NCI-H1694 (cell line): ENCODE data around the gene ZDHHC19.
A peak's percentile ranks its signal among the peaks of the same experiment; 100 is the strongest.
"Not testable (repeated sequence)": the region's sequence is repeated elsewhere in the genome, so short reads cannot be mapped to it uniquely, and the experiment has no call there.

ENCODE experiments used
- DNase-seq: peaks from one replicate; lab custom pipeline; 2025; lab: John Stamatoyannopoulos, UW

The ZDHHC19 gene

DNA sequence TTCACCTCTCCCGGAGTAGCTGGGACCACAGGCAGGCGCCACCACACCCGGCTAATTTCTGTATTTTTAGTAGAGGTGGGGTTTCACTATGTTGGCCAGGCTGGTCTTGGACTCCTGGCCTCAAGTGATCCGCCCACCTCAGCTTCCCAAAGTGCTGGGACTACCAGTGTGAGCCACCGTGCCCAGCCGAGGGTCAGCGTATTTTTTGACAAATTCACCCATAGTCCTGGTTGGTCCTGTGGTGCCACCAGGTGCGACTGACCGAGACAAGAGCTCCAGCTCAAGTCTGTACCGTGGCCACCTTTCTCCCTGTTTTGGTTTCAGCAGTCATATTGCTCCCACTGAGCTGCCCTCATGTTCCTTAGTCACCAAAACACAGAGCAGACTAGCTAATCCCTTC lies 13.9 kb upstream of the ZDHHC19 start:
- no peak for DNase-seq

DNA sequence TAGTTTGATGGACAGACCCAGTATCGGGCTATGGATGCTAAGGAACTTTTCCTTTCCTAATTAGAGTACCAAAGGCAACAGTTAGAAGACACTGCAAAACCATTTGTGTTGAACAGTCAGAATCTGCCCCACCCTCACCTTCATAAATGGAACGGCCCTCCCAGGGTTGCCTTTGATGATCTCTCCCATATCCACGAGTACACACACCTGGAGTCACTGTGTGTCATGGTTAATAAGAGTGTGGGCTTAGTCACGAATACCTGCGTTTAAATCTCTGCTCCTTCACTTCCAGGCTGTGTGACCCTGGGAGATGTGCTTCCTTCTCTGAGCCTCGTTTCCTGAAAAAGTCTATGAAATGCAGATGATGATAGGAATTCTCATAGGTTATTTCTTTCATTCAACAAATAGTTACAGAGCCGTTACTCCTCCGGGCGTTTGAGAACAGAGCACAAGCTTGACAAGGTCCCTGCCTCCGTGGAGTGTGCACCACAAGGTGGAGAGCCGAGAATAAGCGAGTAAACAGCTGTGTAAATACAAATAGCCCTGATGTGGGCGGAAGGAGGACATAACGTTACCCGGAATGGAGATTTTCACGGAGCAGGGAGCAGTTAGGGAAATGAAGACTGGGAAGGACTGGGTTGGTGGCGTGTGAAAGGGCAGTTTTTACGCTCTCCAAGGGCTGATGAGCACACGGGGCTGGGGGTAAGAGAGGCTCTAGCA lies 11.8 kb upstream of the ZDHHC19 start:
- DNase-seq, result no peak

DNA sequence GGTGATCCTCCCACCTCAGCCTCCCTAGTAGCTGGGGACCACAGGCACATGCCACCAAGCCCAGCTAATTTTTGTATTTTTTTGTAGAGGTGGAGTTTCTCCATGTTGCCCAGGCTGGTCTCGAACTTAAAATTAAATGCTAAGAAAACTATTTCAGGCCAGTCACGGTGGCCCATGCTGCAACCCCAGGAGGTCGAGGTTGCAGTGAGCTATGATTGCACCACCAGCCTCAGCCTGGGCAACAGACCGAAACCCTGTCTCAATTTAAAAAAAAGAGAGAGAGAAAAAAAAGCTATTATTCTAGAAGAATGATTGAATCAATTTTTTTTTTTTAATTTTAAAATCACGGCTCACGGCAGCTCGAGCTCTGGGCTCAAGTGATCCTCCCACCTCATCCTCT lies 9.8 kb upstream of the ZDHHC19 start:
- DNase-seq, result no peak

DNA sequence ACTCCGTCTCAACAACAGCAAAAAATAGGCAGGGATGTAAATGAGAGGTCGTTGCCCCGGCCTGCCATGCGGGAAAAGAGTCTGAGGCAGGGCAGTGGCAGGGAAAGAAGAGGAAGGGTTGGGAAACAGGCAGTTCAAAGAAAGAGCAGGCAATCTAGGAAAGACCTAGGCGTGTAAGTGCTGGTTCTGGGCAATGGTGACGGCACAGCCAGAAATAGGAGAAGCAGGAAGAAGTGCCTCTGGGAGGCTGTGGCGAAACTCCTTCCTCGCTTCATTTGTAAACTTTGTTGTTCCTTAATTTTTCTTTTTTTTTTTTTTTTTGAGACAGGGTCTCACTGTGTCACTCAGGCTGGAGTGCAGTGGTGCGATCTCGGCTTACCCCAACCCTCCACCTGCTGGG lies 9.4 kb upstream of the ZDHHC19 start:
- DNase-seq, result no peak

DNA sequence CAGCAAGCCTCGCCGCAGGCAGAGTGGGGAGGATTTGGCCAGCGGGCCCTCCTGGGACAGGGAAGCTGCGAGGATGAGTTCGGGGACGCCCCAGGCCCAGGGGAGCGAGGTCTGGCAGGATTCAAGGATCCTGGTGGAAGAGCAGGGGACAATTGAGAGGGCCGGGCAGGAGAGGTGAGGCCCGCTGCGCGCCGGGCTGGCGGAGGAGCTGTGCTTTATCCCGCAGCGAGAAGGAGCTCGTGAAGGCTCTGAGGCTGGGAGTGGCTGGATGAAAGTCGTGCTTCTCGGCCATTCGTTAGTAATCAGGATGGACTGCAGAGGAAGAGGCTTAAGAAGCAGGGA lies 8.7 kb upstream of the ZDHHC19 start:
- DNase-seq, result no peak

DNA sequence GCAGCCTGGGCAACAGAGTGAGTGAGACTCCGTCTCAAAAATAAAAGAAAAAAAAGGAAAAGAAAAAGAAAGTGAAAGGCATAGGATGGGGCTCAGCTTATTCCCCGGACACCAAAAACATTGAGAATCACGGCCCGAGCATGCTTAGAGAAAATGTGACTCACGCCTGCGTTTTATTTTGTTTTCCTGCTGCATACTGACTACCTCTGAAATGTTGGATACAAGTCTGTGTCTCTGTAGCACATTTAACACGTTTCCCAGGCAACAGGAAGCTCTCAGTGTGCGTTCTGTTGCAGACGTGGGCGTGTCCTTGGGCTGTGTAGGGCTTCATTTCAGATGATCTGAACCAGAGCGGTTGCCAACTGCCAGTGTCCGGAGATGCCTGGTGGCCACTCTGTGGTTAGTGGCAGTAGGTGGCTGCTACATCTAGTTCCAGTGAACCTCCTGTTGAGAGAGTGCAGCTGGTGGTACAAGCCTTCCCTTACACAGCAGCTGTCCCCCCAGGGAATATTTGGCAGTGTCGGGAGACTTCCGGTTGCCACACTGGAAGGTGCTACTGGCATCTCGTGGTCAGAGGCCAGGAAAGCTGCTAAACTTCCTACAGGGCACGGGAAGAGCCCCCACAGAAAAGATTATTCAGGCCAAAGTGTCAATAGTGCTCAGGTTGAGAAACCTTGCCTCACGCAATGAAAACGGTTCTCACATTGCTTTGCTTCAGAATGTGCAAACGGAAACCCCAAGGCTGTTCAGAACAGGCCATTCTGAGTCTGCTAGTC lies 8.2 kb upstream of the ZDHHC19 start:
- peak; percentile 13 for DNase-seq

DNA sequence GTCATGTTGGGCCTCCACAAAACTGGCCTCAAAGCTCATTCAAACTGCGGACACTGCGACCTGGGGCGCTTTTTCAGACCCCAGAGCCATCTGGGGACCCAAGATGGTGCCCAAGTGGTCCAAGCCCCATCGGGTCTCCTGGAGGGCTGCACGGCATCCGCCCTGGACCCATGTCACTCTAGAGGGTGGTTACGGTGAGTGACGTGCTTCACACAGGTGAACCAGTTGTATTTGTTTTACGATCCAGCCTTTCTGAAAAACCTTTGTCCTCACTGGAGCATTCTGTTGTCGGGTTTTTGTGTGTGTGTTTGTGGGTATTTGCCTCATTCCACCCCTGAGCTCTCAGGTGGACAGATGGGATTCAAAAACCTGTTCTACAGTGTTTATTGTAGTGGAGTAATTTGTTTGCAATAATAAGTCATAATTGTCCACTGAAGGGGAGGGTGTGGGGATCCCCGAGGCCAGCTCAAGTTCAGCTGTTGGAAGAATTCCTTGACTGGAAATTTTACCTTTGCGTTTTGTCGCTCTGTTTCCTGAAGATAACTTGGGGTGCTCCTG lies 7.0 kb upstream of the ZDHHC19 start:
- DNase-seq, result no peak

DNA sequence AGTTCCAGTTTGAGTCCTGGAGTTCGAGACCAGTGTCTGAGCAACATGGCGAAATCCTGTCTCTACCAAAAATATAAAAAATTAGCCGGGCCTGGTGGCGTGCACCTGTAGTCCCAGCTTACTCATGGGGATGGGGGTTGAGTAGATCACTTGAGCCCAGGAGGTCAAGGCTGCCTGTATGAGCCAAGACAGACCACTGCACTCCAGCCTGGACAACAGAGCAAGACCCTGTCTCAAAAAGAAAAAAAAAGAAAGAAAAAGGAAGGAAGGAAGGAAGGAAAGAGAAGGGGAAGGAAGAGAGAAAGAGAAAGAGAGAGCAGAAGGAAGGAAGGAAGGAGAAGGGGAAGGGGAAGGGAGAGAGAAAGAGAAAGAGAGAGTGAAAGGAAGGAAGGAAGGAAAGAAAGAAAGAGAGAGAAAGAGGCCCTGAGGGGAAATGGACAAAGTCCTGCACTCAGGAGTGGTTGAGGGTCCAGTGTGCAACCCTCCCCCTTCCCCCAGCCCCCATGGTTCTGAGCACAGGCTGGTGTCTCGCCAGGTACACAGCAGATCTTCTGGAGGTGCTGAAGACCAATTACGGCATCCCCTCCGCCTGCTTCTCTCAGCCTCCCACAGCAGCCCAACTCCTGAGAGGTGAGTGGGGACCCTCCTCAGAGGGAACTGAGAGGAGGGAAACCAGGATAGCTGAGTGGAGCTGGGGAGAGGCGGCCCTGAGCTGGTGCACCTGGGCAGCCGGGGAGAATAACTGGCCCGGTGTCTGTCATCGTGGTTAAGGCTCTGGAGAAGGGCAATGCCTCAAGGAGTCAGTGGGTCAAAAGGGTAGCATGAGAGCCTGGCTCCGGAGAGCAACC lies 6.3 kb upstream of the ZDHHC19 start:
- DNase-seq, result no peak

DNA sequence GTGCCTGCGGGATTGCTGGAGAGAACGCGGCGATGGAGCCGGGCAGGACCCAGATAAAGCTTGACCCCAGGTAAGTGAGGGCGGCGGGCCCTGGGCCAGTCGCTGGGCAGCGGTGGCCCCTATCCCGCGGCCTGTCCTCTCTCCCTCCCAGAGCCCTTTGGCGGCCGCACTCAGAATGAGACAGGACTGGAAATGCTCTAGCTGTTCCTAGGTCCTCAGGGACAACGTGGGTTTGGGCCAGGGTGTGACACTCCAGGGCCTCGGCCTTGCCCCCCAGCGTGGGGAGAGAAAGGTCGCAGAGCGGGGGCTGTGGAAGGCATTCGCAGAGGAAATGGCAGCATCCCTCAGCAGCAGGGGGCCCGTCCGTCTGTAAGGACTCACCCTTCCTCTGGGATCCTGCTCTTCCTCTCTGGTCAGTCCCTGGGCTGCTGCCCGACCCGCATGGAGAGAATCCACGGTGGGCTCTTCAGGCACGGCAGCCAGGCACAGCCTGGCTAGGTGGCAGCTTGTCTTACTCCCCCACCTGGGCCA lies 5.5 kb upstream of the ZDHHC19 start:
- no peak for DNase-seq

DNA sequence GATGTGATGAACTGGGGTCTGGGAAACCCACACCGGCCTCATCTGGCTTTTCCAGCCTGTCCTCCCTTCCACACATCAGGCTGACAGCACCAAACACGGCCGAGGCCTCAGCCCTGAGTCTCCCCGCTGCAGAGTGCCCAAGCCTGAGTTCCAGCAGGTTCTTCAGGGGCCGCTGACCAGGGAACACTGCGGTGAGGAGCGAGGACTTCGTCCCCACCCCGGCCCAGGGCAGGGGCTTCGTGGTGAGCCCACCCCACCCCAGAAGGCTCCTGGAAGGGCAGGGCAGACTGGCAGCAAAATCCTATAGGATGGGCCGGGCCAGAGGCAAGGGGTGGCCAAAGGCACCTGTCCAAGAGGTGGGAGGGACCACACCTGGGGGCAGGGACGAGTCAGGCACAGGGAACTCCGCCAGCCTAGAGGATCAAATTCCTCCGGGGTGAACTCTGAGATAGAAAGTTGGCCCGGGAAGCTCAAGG lies 4.9 kb upstream of the ZDHHC19 start, which contains the start of gene SLC51A:
SLC51A (plus strand) TSS at position 446 of the 476 bp plus-strand sequence. CDS start 179 bp downstream, outside the sequence.
- DNase-seq, result no peak

DNA sequence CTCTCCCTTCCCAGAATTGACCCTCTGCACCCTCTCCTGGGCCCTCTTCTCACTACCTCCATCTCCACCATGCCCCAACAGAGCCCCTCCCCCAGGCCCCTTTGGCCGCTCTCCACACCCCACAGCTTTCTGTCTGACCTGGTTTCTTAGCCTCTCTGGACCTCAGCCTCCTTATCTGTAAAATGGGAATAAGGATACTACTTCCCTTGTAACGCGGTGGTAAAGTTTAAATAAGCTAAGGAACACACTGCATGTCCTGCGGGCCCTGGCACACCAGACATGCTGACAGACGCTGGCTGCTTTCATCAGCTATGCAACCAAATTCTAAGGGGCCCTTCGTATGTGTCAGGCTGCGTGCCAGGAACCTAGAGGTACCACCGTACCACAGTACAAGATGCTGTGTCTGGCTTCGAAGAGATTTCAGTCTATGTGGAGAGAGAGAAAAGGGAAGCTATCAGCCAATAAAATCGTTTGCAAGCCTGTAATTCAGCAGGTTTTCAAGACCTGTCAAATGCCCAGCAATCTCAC lies 4.4 kb upstream of the ZDHHC19 start:
- no peak for DNase-seq

DNA sequence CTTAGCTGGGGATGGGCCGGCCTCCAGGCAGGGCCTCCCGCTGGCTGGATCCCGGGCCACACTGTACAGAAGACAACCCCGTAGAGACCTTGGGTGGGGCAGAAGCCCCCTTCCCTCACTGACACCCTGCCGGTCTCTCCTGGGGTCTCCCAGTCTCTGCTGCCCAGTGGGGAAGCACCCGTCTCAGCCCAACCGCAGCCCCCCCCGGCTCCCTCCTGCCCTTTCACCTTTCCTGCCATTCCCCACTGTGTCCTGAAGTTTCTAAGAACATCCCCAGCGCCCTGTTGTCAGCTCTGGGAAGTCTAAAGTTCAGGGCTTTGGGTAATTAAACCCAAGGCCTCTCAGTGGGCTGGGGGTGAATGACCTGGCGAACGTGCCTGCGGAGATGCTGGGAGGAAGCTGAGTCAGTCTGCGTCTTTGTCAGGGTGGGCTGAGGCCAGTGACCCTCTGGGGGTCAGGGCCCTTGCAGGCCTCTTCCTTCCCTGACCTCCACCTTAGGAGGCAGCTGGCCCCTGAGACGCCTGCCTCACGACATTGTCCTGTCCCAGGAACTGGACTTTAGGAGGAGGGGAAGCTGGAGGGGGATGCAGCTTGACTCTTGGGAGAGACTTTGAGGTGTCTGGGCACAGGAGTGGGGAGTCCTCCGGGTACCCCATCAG lies 3.7 kb upstream of the ZDHHC19 start:
- DNase-seq, result no peak

DNA sequence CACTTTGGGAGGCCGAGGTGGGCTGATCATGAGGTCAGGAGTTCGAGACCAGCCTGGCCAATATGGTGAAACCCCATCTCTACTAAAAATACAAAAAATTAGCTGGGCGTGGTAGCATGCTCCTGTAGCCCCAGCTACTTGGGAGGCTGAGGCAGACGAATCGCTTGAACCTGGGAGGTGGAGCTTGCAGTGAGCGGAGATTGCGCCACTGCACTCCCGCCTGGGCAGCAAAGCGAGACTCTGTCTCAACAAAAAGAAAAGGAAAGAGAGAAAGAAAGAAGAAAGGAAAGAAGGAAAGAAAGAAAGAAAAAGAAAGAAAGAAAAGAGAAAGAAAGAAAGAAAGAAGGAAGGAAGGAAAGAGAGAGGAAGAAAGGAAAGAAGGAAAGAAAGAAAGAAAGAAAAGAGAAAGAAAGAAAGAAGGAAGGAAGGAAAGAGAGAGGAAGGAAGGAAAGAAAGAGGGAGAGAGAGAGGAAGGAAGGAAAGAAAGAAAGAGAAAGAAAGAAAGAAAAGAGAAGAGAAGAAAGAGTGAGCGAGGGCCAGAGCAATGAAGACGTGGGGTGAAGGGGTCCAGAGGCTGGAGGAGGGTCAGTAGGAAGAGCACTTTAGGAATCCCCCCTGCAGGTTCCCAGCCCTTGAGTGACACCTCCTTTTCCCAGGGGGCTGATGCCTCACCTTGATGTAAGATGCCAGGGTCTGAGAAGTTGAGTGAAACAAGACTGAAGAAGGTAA lies 1.1 kb downstream of the ZDHHC19 start:
- not testable (repeated sequence) for DNase-seq

DNA sequence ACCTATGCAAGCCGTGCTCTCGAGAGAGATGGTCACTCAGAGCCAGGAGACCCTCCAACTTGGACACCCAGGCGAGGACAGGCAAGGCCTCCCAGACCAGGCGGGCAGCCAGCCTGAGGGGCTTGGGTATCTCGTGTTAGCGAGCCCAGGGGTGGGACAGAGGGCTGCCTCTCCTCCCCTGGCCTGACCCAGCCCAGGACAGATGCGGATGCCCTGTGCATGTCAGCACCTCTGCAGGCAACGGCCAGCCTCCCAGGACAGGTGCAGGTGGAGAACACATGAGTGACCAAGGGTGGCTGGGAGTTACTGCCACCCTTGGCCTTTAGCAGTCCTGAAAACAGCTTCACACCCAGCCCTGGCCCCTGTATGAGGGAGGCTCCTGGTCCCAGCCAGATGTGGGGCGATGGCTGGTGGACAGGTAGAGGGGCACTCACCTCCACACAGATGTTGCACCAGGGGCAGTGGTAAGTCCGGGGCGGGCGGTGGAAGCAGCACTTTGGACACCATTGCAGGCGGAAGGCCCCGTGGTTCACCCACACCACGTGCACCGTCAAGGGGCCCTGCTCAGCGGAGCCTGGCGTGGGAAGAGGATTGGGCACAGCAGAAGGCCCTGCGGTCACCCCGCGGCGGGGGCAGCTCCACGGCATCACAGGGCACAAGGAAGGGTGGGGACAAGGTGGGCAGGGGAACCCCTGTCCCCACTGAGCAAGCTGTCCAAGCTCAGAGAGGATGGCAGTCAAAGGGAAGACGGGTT lies 2.1 kb downstream of the ZDHHC19 start:
- no peak for DNase-seq

DNA sequence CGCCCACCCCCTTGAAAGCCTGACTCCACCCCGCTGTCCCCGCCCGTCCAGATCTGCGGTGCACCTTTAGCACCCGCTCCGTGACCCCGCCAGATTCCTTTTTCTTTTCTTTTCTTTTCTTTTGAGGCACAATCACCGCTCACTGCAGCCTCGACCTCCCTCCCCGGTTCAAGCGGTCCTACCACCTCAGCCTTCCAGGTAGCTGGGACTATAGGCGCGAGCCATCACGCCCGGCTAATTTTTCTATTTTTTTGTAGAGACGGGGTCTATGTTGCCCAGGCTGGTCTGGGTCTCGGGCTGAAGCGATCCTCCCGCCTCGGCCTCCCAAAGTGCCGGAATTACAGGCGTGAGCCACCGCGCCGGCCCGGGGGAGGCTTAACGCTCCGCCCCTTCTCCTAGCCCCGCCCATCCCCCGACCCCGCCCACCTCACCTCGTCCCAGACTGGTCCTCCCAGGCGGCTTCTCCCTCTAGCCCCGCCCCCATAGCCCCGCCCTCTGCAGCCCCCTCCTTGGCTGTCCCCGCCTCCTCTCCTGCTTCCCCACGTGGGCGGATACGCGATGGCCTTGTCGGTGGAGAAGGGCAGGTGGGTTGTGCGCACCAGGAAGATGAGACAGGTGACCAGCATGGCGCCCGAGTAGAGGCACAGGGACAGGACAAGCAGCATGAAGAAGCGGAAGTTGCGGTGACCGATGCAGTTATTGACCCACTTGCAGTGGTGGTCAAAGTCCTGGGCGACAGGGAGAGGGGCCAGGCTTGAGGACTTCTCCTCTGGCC lies 3.2 kb downstream of the ZDHHC19 start:
- DNase-seq, result no peak

DNA sequence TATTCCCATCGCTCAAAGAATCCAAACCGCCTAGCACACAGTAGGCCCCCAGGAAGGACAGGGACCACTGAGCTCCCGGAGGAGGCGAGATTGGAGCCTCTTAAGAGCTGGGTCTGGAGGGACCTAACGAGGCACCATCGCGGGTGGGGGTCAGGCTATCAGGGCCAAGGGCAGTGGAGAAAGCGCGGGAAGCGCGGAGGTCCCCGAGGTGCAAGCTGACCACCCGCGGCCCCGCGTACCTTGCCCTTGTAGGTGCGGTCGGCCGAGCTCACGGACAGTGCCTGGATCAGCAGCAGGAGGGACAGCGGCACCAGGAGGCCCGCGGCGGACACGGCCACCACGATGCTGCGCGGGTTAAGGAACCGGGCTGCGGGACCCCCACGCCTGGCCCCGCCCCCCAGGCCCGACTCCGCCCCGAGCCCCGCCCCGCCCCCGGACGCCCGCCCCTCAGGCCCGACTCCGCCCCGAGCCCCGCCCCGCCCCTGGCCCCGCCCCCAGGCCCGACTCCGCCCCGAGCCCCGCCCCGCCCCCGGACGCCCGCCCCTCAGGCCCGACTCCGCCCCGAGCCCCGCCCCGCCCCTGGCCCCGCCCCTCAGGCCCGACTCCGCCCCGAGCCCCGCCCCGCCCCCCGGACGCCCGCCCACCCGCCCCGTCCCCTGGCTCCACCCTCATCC lies 3.9 kb downstream of the ZDHHC19 start:
- DNase-seq, result no peak

DNA sequence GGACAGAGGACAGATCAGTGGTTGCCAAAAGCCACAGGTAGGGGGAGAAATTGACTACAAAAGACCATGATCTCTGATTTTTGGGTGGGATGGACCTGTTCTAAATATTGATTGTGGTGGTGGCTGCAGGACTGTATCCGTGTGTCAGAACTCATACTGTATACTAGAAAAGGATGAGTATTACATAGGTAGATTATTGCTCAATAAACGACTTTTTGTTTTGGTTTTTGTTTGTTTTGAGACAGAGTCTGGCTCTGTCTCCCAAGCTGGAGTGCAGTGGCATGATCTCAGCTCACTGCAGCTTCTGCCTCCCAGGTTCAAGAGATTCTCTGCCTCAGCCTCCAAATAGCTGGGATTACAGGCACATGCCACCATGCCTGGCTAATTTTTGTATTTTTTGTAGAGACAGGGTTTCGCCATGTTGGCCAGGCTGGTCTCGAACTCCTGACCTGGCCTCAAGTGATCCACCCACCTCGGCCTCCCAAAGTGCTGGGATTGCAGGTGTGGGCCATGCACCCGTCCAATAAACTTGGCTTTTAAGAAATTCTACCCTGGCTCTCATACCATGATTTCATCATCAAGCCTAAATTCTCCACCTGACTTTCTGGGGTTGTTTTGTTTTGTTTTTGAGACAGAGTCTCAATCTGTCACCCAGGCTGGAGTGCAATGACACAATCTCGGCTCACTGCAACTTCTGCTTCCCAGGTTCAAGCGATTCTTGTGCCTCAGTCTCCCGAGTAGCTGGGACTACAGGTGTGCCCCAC lies 5.6 kb downstream of the ZDHHC19 start:
- DNase-seq, result not testable (repeated sequence)

DNA sequence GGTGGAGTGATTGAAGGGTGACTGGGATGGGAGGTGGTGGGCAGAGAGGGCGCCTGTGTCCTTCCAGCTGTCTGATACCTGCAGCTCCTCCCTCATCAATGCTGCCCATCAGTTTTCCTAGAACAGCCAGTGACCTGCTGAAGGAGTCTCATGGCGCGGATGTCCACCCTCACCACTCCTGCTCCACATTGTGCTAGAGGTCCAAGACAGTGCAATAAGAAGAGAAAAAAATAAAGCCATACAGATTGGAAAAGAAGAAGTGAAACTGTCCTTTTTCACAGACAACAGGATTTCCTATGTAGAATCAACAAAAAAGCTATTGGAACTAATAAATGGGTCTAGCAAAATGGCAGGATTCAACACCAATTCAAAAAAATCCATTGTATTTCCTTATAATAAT lies 7.4 kb downstream of the ZDHHC19 start:
- DNase-seq, result no peak
